Measurements from ENCODE around the gene AIF1L. TPM values are rescaled to one million over a fixed set of nuclear protein-coding genes. Genes with fewer than 3 reads are reported as not detected.

AIF1L gene
- polyA plus RNA-seq, 1 experiment, result 0.05 TPM

GRCh38 chr9:131116281-131117120 lies 20.2 kb downstream of the AIF1L start:
- ChIA-PET CTCF (no interaction called here), POLR2A (no interaction called here)
- no peak overlapping the region for H3K4me3 ChIP-seq (ENCODE audit: low read depth, low read length)
- no peaks in the 10 kb centered on the region for H3K36me3 ChIP-seq (ENCODE audit: control insufficient read depth, insufficient read depth, low read length)
- H3K27me3 ChIP-seq (ENCODE audit: control insufficient read depth, insufficient read depth, low read length), result peaks cover 5% of the 10 kb centered on the region
- DNase-seq (ENCODE audit: low read depth), result no peak
- TF ChIP-seq CTCF (IDR thresholded peaks at IDR 0.05; ENCODE audit: insufficient read depth, low read depth, low read length), result no peak

GRCh38 chr9:131117121-131117761 lies 20.9 kb downstream of the AIF1L start:
- no peak for TF ChIP-seq CTCF (IDR thresholded peaks at IDR 0.05; ENCODE audit: insufficient read depth, low read depth, low read length)
- Histone ChIP-seq H3K36me3 (ENCODE audit: control insufficient read depth, insufficient read depth, low read length) (no peaks in the 10 kb centered on the region), H3K4me3 (ENCODE audit: low read depth, low read length) (no peak overlapping the region), H3K27me3 (ENCODE audit: control insufficient read depth, insufficient read depth, low read length) (peaks cover 3% of the 10 kb centered on the region)
- no peak for DNase-seq (ENCODE audit: low read depth)
- ChIA-PET CTCF (no interaction called here), POLR2A (no interaction called here)

GRCh38 chr9:131117762-131118145 lies 21.4 kb downstream of the AIF1L start:
- Histone ChIP-seq H3K4me3 (ENCODE audit: low read depth, low read length) (no peak overlapping the region), H3K27me3 (ENCODE audit: control insufficient read depth, insufficient read depth, low read length) (no peaks in the 10 kb centered on the region; the same call in 1 of the 2 replicates), H3K36me3 (ENCODE audit: control insufficient read depth, insufficient read depth, low read length) (no peaks in the 10 kb centered on the region)
- DNase-seq (ENCODE audit: low read depth), result no peak
- TF ChIP-seq CTCF (IDR thresholded peaks at IDR 0.05; ENCODE audit: insufficient read depth, low read depth, low read length), result no peak
- POLR2A ChIA-PET, result no interaction called here
- CTCF ChIA-PET, result no interaction called here

- ChIA-PET POLR2A (no interaction called here), CTCF (no interaction called here)
- Histone ChIP-seq H3K36me3 (ENCODE audit: control insufficient read depth, insufficient read depth, low read length) (no peaks in the 10 kb centered on the region), H3K4me3 (ENCODE audit: low read depth, low read length) (no peak overlapping the region), H3K27me3 (ENCODE audit: control insufficient read depth, insufficient read depth, low read length) (no peaks in the 10 kb centered on the region; the same call in 1 of the 2 replicates)
- no peak for DNase-seq (ENCODE audit: low read depth)
- no peak for TF ChIP-seq CTCF (IDR thresholded peaks at IDR 0.05; ENCODE audit: insufficient read depth, low read depth, low read length)
Measured at GRCh38 chr9:131119600-131119999, 23.3 kb downstream of the AIF1L start.

- POLR2A ChIA-PET, result no interaction called here
- H3K4me3 ChIP-seq (ENCODE audit: low read depth, low read length), result no peak overlapping the region
- H3K27me3 ChIP-seq (ENCODE audit: control insufficient read depth, insufficient read depth, low read length), result no peaks in the 10 kb centered on the region; the same call in 1 of the 2 replicates
- DNase-seq (ENCODE audit: low read depth), result no peak
- CTCF ChIA-PET, result no interaction called here
- no peak for TF ChIP-seq CTCF (IDR thresholded peaks at IDR 0.05; ENCODE audit: insufficient read depth, low read depth, low read length)
- no peaks in the 10 kb centered on the region for H3K36me3 ChIP-seq (ENCODE audit: control insufficient read depth, insufficient read depth, low read length)
Measured at GRCh38 chr9:131120620-131121228, 24.4 kb downstream of the AIF1L start.
